Nephron progenitor cell (in vitro differentiated cells): ENCODE data around the gene CFI.

Experiments used
- DNase-seq: peaks from one replicate; pipeline ENCODE4 v3.0.0; 2021
- H3K27ac Mint-ChIP-seq: 2 replicates; pipeline ENCODE4 v1.8.0; 2021; ENCODE audit warnings: mild to moderate bottlenecking, moderate library complexity, mixed read lengths
- H3K27me3 Mint-ChIP-seq: 2 replicates; pipeline ENCODE4 v1.8.0; 2021; ENCODE audit warnings: mild to moderate bottlenecking, low read depth, mixed read lengths; ENCODE audit not compliant: poor library complexity
- H3K36me3 Mint-ChIP-seq: 2 replicates; pipeline ENCODE4 v1.8.0; 2021; ENCODE audit warnings: low read depth, mixed read lengths
- H3K4me1 Mint-ChIP-seq: 2 replicates; pipeline ENCODE4 v1.8.0; 2021; ENCODE audit warnings: mixed read lengths
- H3K4me3 Mint-ChIP-seq: 2 replicates; pipeline ENCODE4 v1.8.0; 2021; ENCODE audit warnings: mild to moderate bottlenecking, moderate library complexity, mixed read lengths
- H3K9me3 Mint-ChIP-seq: 2 replicates; pipeline ENCODE4 v1.8.0; 2021; ENCODE audit warnings: mild to moderate bottlenecking, moderate library complexity, mixed read lengths
- CTCF ChIP-seq: fragments of 200-600 bp; sonication (generic); IDR thresholded peaks from 2 replicates; pipeline ENCODE4 v1.5.0; 2021; ENCODE audit warnings: antibody characterized with exemption

The CFI gene

DNA sequence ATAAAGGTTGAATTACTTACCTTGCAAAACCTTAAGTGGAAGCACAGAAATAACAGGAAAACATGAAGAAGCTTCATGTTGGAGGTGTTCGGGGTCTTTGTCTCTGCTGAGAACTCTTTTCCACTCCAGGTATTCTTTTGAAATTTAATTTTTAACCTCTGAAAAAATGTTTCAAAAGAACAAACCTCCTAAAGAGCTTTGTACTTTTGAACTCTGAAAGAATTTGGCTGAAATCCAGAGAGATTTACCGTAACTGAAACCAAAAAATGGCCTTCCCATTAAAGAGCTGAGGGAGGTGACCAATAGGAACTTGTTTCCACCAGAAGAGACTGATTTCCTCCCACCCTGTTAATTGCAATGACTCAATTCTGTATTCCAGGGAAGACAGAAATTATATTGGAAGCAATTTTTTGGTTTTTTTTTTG is at the start of gene CFI:
CFI (minus strand) TSS at position 105 of the 425 bp plus-strand sequence; CDS start at position 77, 28 bp downstream.
- H3K36me3 Mint-ChIP-seq, result no peaks in the 10 kb centered on the region
- H3K9me3 Mint-ChIP-seq, result peaks cover 4% of the 10 kb centered on the region
- no peak within 1 kb of the TSS for H3K4me3 Mint-ChIP-seq
- no peak for DNase-seq
- H3K4me1 Mint-ChIP-seq, result no peaks in the 10 kb centered on the region
- H3K27me3 Mint-ChIP-seq, result peaks cover 18% of the 10 kb centered on the region
- no peak within 1 kb of the TSS for H3K27ac Mint-ChIP-seq
- TF ChIP-seq CTCF, result no peak

DNA sequence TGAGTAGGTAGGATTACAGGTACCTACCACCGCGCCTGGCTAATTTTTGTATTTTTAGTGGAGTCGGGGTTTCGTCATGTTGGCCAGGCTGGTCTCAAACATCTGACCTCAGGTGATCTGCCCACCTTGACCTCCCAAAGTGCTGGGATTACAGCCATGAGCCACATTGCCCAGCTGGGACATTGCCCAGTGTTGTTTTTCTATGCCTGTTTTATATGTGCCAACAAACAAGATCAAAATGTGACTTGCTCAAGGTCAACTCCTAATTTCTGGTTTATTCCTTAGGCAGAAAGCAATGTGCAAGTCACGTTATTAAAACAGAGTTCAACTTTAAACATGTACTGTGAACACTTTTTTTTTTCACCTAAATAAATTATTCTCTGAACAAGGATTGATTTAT is 48.8 kb upstream of the CFI start:
- H3K4me1 Mint-ChIP-seq, result no peaks in the 10 kb centered on the region
- H3K4me3 Mint-ChIP-seq, result no peak overlapping the region
- TF ChIP-seq CTCF, result no peak
- H3K27me3 Mint-ChIP-seq, result no peaks in the 10 kb centered on the region
- no peak overlapping the region for H3K27ac Mint-ChIP-seq
- DNase-seq, result no peak
- H3K36me3 Mint-ChIP-seq, result no peaks in the 10 kb centered on the region
- H3K9me3 Mint-ChIP-seq, result peaks cover 2% of the 10 kb centered on the region

GRCh38 chr4:109848501-109848900 is 46.7 kb upstream of the CFI start:
- H3K4me3 Mint-ChIP-seq, result no peak overlapping the region
- H3K36me3 Mint-ChIP-seq, result no peaks in the 10 kb centered on the region
- no peaks in the 10 kb centered on the region for H3K9me3 Mint-ChIP-seq
- TF ChIP-seq CTCF, result no peak
- H3K27ac Mint-ChIP-seq, result no peak overlapping the region
- no peaks in the 10 kb centered on the region for H3K4me1 Mint-ChIP-seq
- no peaks in the 10 kb centered on the region for H3K27me3 Mint-ChIP-seq
- no peak for DNase-seq

DNA sequence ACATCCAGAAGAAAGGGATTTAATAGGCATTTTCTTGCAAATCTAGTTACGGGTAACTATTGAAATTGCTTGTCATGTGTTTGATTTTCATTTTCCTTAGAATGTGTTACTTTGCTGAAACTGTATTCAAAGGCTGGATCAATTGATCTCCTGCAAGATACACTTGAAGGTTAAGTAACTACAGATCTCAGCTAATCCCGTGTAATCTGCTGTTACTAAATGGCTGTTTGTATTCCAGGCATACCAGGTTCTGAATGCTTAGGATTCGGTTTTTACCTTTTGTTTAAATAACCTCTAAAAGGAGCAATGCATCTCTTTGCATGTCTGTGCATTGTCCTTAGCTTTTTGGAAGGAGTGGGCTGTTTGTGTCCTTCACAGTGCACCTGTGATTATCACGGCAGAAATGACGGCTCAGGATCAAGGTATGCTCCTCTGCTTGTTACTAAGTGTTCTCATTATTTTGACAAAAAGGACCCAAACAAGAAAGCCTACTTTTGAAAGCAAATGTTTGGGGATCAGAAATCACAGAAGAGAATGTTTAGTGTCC is 46.2 kb upstream of the CFI start, which contains the start of gene LRIT3:
LRIT3 (plus strand) TSS at position 212 of the 547 bp plus-strand sequence; CDS start at position 307, 95 bp downstream.
- Mint-ChIP-seq H3K4me3 (no peak within 1 kb of the TSS), H3K27me3 (no peaks in the 10 kb centered on the region), H3K9me3 (no peaks in the 10 kb centered on the region), H3K36me3 (no peaks in the 10 kb centered on the region), H3K4me1 (no peaks in the 10 kb centered on the region), H3K27ac (no peak within 1 kb of the TSS)
- DNase-seq, result no peak
- no peak for TF ChIP-seq CTCF

- no peak for DNase-seq
- H3K9me3 Mint-ChIP-seq, result no peaks in the 10 kb centered on the region
- no peak for TF ChIP-seq CTCF
- H3K4me3 Mint-ChIP-seq, result no peak overlapping the region
- no peaks in the 10 kb centered on the region for H3K27me3 Mint-ChIP-seq
- no peaks in the 10 kb centered on the region for H3K36me3 Mint-ChIP-seq
- H3K27ac Mint-ChIP-seq, result no peak overlapping the region
- H3K4me1 Mint-ChIP-seq, result no peaks in the 10 kb centered on the region
Measured at GRCh38 chr4:109846395-109847098, 44.7 kb upstream of the CFI start.

DNA sequence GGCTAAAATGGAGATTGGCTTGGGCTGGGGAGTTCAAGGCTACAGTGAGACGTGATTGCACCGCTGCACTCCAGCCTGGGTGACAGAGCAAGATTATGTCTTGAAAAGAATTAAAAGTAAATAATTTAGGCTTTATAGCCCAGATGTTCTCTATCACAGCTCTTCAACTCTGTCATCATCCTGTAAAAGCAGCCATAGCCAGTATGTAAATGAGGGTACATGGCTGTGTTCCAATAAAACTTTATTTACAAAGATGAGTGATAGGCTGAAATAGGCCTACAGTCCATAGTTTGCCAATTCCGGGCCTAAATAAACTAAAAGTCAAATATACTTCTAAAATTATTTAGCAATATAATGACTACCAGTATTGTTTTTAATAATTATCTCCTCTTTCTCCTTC is 35.2 kb upstream of the CFI start:
- Mint-ChIP-seq H3K27ac (no peak overlapping the region), H3K9me3 (peaks cover 3% of the 10 kb centered on the region), H3K4me1 (no peaks in the 10 kb centered on the region), H3K36me3 (no peaks in the 10 kb centered on the region), H3K27me3 (no peaks in the 10 kb centered on the region), H3K4me3 (no peak overlapping the region)
- DNase-seq, result no peak
- no peak for TF ChIP-seq CTCF
